ENCODE results near the gene DTNB.

DNA sequence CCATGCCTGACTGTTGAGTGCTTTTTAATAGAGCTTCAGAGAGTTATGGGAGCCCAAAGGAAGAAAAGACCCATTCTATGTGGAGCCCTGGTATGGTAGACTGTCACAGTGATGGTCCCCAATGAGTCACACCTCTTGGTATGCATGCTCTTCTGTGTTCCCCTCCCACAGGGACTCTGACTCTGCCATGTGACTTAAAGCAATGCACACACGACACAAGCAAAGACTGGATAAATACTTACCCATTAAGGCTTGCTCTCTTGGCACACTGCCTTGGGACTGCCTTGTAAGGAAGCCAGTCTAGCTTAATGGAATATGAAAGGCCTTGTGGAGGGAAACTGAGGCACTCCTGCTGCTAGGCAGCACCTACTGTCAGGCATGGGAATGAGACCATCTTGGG, 16.7 kb upstream of the DTNB start:
- TF ChIP-seq EP300 (IDR thresholded peaks at IDR 0.05) (no peak), POLR2AphosphoS5 (IDR thresholded peaks at IDR 0.05) (no peak)

Measured in gastroesophageal sphincter (tissue), 2 donors.